ENCODE measurements around the gene MGAT3. TPM values are rescaled to one million over a fixed set of nuclear protein-coding genes. Genes with fewer than 3 reads are reported as not detected.

The MGAT3 gene
- total and polyA plus RNA-seq, 2 of the 13 experiments (the other 11 are each of a cell fraction or from before 2014, with no cell fraction given): 0.11 to 0.15 TPM

DNA sequence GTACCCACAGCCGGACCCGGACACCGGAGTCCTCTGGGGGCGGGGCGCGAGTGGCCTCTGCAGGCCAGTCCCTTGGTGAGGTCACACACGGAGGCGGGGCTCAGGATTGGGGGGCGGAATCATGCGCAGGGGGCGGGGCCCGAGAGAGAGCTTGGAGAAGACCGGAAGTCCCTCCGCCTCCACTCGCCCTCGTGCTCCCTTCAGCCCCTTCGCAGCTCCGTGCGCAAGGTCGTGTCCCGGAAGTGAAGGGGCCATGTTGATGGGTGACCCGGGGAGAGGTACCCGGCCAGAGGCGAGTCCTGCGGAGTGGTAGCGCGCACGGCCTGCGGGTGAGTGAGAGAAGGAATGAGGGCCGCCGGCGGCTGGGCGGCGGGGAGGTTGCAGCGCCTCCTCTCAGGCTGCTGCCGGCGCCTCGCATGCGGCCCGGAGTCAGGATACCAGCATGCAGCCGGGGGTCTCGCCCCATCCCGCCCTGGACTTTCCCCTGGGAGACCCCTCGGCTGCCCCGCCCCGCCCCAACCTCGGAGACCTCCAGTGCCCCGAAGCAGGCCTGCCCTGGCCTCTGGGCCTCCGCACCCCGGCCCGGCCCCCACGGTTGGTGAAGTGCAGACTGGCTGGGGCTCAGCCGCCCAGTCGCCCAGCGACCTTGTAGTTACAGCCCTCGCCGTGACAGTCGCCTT lies 45.4 kb downstream of the MGAT3 start, which contains the start of gene MIEF1 (continued):
- TF ChIP-seq DRAP1 (CRISPR knock-in tag; IDR thresholded peaks at IDR 0.05) (peak; percentile 81), KDM5A (IDR thresholded peaks at IDR 0.05; ENCODE audit: borderline replicate concordance, low read length) (peak; percentile 83; the same call in 1 of the 2 replicates), YEATS2 (CRISPR knock-in tag; IDR thresholded peaks at IDR 0.05; ENCODE audit: borderline replicate concordance) (peak; percentile 82; the same call in 1 of the 2 replicates), ZNF629 (CRISPR knock-in tag; conservative IDR thresholded peaks at IDR 0.05) (no peak; the same call in 1 of the 2 replicates), RFXAP (CRISPR knock-in tag; IDR thresholded peaks at IDR 0.05; ENCODE audit: borderline replicate concordance) (peak; percentile 61; the same call in 1 of the 2 replicates), SUZ12 (IDR thresholded peaks at IDR 0.05; ENCODE audit: low read depth, low read length) (no peak), ZNF549 (CRISPR knock-in tag; IDR thresholded peaks at IDR 0.05) (no peak), ZBTB14 (CRISPR knock-in tag; IDR thresholded peaks at IDR 0.05) (no peak; the same call in 1 of the 2 replicates), NFE2 (CRISPR knock-in tag; IDR thresholded peaks at IDR 0.05) (no peak), ZBTB39 (CRISPR knock-in tag; IDR thresholded peaks at IDR 0.05) (no peak), ZKSCAN8 (CRISPR knock-in tag; IDR thresholded peaks at IDR 0.05; ENCODE audit: borderline replicate concordance) (no peak), JARID2 (CRISPR knock-in tag; IDR thresholded peaks at IDR 0.05; ENCODE audit: insufficient replicate concordance) (no peak), PRDM10 (CRISPR knock-in tag; IDR thresholded peaks at IDR 0.05; ENCODE audit: low read depth) (0 out of 2 replicates have a peak, but pooled peaks have one; percentile 62), EED (CRISPR knock-in tag; IDR thresholded peaks at IDR 0.05) (no peak), ZFAT (CRISPR knock-in tag; conservative IDR thresholded peaks at IDR 0.05) (no peak), ZNF256 (CRISPR knock-in tag; conservative IDR thresholded peaks at IDR 0.05) (no peak), FOXC1 (CRISPR knock-in tag; IDR thresholded peaks at IDR 0.05; ENCODE audit: borderline replicate concordance) (no peak)
- TF ChIP-seq, protein P1, sequence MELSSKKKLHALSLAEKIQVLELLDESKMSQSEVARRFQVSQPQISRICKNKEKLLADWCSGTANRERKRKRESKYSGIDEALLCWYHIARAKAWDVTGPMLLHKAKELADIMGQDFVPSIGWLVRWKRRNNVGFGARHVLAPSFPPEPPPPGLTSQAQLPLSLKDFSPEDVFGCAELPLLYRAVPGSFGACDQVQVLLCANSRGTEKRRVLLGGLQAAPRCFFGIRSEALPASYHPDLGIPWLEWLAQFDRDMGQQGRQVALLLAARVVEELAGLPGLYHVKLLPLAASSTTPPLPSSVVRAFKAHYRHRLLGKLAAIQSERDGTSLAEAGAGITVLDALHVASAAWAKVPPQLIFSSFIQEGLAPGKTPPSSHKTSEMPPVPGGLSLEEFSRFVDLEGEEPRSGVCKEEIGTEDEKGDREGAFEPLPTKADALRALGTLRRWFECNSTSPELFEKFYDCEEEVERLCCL (CRISPR knock-in tag; IDR thresholded peaks at IDR 0.05; ENCODE audit: borderline replicate concordance): peak; percentile 28; the same call in 1 of the 2 replicates
- TF ChIP-seq, protein P2, sequence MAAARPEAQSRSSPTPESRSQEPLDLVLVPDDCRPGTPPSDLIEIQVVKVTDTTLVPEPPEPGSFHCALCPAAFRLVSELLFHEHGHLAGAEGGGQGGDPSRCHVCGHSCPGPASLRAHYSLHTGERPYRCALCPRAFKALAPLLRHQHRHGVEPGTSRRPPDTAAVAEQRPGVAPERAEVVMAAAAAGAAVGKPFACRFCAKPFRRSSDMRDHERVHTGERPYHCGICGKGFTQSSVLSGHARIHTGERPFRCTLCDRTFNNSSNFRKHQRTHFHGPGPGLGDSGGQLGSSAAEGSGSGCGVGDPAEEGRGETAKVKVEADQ (CRISPR knock-in tag; IDR thresholded peaks at IDR 0.05; ENCODE audit: borderline replicate concordance): no peak
